Subcutaneous abdominal adipose tissue (tissue), 5 donors: Measurements from ENCODE around the gene CACNA1G.
A peak's percentile ranks its signal among the peaks of the same experiment; 100 is the strongest.

Experiments used
- H3K27ac ChIP-seq: one replicate; pipeline ENCODE4 v1.7.0; 2013; ENCODE audit warnings: low read depth, mild to moderate bottlenecking, inconsistent platforms, low read length, moderate library complexity
- H3K27me3 ChIP-seq, 5 donors: one replicate each; pipeline ENCODE4 v1.7.0; 2013; ENCODE audit warnings: low read length in 5 of 5, inconsistent platforms in 1 of 5; ENCODE audit not compliant: control insufficient read depth in 5 of 5, insufficient read depth in 4 of 5
- H3K36me3 ChIP-seq, 5 donors: one replicate each; pipeline ENCODE4 v1.7.0; 2013; ENCODE audit warnings: low read length in 5 of 5; ENCODE audit not compliant: control insufficient read depth in 5 of 5, insufficient read depth in 5 of 5
- H3K4me1 ChIP-seq, 5 donors: one replicate each; pipeline ENCODE4 v1.7.0; 2013; ENCODE audit warnings: low read length in 5 of 5, mild to moderate bottlenecking in 3 of 5, moderate library complexity in 1 of 5; ENCODE audit not compliant: control insufficient read depth in 5 of 5, insufficient read depth in 5 of 5
- H3K4me3 ChIP-seq, 5 donors: one replicate each; pipeline ENCODE4 v1.7.0; 2013; ENCODE audit warnings: low read length in 5 of 5, low read depth in 1 of 5
- H3K9ac ChIP-seq, 5 donors: one replicate each; pipeline ENCODE4 v1.7.0; 2013; ENCODE audit warnings: low read length in 5 of 5, mild to moderate bottlenecking in 4 of 5, moderate library complexity in 3 of 5
- H3K9me3 ChIP-seq, 5 donors: one replicate each; pipeline ENCODE4 v1.7.0; 2013; ENCODE audit warnings: low read length in 5 of 5; ENCODE audit not compliant: control insufficient read depth in 5 of 5
- donor health status: healthy.
- donor health status: healthy.
- donor health status: healthy.
- donor health status: healthy.
- donor health status: healthy.

Gene CACNA1G

GRCh38 chr17:50539762-50540559 lies 20.6 kb upstream of the CACNA1G start:
- H3K27ac ChIP-seq, result no peak overlapping the region
- H3K36me3 ChIP-seq, result no peaks in the 10 kb centered on the region
- peaks cover 0 to 34% (median 28%) of the 10 kb centered on the region in 5 donors for H3K4me1 ChIP-seq
- H3K9ac ChIP-seq, result no peak overlapping the region
- no peaks in the 10 kb centered on the region for H3K9me3 ChIP-seq
- no peak overlapping the region for H3K4me3 ChIP-seq
- H3K27me3 ChIP-seq, result no peaks in the 10 kb centered on the region

GRCh38 chr17:50540560-50541401 lies 19.7 kb upstream of the CACNA1G start:
- no peaks in the 10 kb centered on the region for H3K27me3 ChIP-seq
- no peaks in the 10 kb centered on the region for H3K36me3 ChIP-seq
- H3K4me1 ChIP-seq, result peaks cover 0 to 34% (median 28%) of the 10 kb centered on the region in 5 donors
- H3K9ac ChIP-seq, result peak overlapping the region in 4 of 5 donors; percentile 73 to 85 (median 78)
- H3K4me3 ChIP-seq, result peak overlapping the region in 3 of 5 donors; percentile 60 to 69 (median 63)
- H3K27ac ChIP-seq, result peak overlapping the region; percentile 37
- H3K9me3 ChIP-seq, result no peaks in the 10 kb centered on the region

- Histone ChIP-seq H3K27me3 (no peaks in the 10 kb centered on the region), H3K9me3 (no peaks in the 10 kb centered on the region), H3K4me1 (peaks cover 0 to 34% (median 28%) of the 10 kb centered on the region in 5 donors), H3K36me3 (no peaks in the 10 kb centered on the region), H3K9ac (peak overlapping the region; percentile 35 to 85 (median 75)), H3K27ac (peak overlapping the region; percentile 37), H3K4me3 (peak overlapping the region; percentile 60 to 70 (median 63))
Measured at GRCh38 chr17:50541402-50541715, 19.2 kb upstream of the CACNA1G start.

GRCh38 chr17:50541716-50542688 lies 18.5 kb upstream of the CACNA1G start:
- Histone ChIP-seq H3K36me3 (no peaks in the 10 kb centered on the region), H3K27me3 (no peaks in the 10 kb centered on the region), H3K4me3 (peak overlapping the region; percentile 60 to 77 (median 69)), H3K4me1 (peaks cover 2 to 39% (median 32%) of the 10 kb centered on the region in 5 donors), H3K9me3 (no peaks in the 10 kb centered on the region), H3K27ac (peak overlapping the region; percentile 50), H3K9ac (peak overlapping the region; percentile 35 to 85 (median 75))

GRCh38 chr17:50542795-50543774 lies 17.4 kb upstream of the CACNA1G start:
- H3K27ac ChIP-seq, result no peak overlapping the region

GRCh38 chr17:50544516-50544915 lies 16.0 kb upstream of the CACNA1G start:
- no peak overlapping the region for H3K4me3 ChIP-seq
- H3K27me3 ChIP-seq, result no peaks in the 10 kb centered on the region
- H3K9ac ChIP-seq, result no peak overlapping the region
- peaks cover 0 to 8% (median 0%) of the 10 kb centered on the region in 5 donors for H3K36me3 ChIP-seq
- no peaks in the 10 kb centered on the region for H3K9me3 ChIP-seq
- peaks cover 6 to 35% (median 27%) of the 10 kb centered on the region in 5 donors for H3K4me1 ChIP-seq
- no peak overlapping the region for H3K27ac ChIP-seq

More at GRCh38 chr17:50542795-50543774, 17.4 kb upstream of the CACNA1G start:
- Histone ChIP-seq H3K27me3 (no peaks in the 10 kb centered on the region), H3K4me3 (peak overlapping the region in 4 of 5 donors; percentile 60 to 77 (median 68)), H3K9me3 (no peaks in the 10 kb centered on the region), H3K36me3 (no peaks in the 10 kb centered on the region), H3K9ac (peak overlapping the region in 3 of 5 donors; percentile 39 to 75 (median 61)), H3K4me1 (peaks cover 6 to 46% (median 39%) of the 10 kb centered on the region in 5 donors)

GRCh38 chr17:50545311-50545710 lies 15.2 kb upstream of the CACNA1G start:
- Histone ChIP-seq H3K27ac (no peak overlapping the region), H3K4me3 (no peak overlapping the region), H3K36me3 (peaks cover 0 to 15% (median 0%) of the 10 kb centered on the region in 5 donors), H3K4me1 (peaks cover 6 to 35% (median 27%) of the 10 kb centered on the region in 5 donors), H3K9me3 (no peaks in the 10 kb centered on the region), H3K9ac (no peak overlapping the region), H3K27me3 (no peaks in the 10 kb centered on the region)

GRCh38 chr17:50546701-50547034 lies 13.8 kb upstream of the CACNA1G start:
- H3K9ac ChIP-seq, result peak overlapping the region in 3 of 5 donors; percentile 33 to 75 (median 74)

More at GRCh38 chr17:50546701-50547034, 13.8 kb upstream of the CACNA1G start:
- Histone ChIP-seq H3K27ac (no peak overlapping the region), H3K4me3 (peak overlapping the region in 2 of 5 donors; percentile 66 to 71), H3K9me3 (no peaks in the 10 kb centered on the region), H3K27me3 (no peaks in the 10 kb centered on the region), H3K4me1 (peaks cover 6 to 26% (median 21%) of the 10 kb centered on the region in 5 donors), H3K36me3 (peaks cover 0 to 16% (median 2%) of the 10 kb centered on the region in 5 donors)
